GM12874 (cell line): ENCODE measurements around the gene MYOG.

Source experiments
- TF ChIP-seq, protein P1 (sequence below): IDR thresholded peaks from 2 replicates; pipeline ENCODE4 v1.5.1; 2011; ENCODE audit warnings: low read depth, mild to moderate bottlenecking, control low read depth, low read length, moderate library complexity; ENCODE audit not compliant: insufficient read depth

The MYOG gene

DNA sequence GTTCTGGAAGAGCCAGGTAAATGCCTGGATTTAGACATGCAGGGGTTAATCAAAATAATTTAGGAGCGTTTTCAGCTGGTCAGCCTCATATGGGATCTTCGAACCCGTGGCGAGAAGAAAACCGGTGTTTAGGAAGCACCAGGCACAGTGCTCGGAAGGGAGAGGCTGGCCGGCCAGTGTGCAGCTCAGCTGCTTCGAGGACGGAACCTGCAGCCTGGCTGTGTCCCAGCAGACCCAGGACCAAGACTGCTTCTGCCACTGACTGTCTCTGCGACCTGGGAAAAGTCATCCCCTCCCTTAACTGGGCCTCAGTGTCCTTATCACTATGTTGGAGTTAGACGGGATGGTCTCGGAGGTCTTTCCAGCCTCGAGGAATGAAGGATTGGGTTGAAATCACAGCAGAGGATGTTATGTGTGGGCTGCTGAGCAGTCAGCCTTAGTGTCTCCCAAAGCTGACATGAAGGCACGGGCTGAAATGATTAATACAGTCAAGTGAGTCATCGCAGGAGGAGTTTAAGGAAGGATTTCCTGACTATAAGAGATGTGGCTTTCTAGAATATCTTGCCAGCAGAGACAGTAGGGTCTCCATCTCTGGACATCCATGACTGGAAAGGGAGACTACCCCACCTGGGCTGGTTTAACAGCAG, 38.7 kb downstream of the MYOG start:
- TF ChIP-seq, protein P1, sequence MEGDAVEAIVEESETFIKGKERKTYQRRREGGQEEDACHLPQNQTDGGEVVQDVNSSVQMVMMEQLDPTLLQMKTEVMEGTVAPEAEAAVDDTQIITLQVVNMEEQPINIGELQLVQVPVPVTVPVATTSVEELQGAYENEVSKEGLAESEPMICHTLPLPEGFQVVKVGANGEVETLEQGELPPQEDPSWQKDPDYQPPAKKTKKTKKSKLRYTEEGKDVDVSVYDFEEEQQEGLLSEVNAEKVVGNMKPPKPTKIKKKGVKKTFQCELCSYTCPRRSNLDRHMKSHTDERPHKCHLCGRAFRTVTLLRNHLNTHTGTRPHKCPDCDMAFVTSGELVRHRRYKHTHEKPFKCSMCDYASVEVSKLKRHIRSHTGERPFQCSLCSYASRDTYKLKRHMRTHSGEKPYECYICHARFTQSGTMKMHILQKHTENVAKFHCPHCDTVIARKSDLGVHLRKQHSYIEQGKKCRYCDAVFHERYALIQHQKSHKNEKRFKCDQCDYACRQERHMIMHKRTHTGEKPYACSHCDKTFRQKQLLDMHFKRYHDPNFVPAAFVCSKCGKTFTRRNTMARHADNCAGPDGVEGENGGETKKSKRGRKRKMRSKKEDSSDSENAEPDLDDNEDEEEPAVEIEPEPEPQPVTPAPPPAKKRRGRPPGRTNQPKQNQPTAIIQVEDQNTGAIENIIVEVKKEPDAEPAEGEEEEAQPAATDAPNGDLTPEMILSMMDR = no peak

DNA sequence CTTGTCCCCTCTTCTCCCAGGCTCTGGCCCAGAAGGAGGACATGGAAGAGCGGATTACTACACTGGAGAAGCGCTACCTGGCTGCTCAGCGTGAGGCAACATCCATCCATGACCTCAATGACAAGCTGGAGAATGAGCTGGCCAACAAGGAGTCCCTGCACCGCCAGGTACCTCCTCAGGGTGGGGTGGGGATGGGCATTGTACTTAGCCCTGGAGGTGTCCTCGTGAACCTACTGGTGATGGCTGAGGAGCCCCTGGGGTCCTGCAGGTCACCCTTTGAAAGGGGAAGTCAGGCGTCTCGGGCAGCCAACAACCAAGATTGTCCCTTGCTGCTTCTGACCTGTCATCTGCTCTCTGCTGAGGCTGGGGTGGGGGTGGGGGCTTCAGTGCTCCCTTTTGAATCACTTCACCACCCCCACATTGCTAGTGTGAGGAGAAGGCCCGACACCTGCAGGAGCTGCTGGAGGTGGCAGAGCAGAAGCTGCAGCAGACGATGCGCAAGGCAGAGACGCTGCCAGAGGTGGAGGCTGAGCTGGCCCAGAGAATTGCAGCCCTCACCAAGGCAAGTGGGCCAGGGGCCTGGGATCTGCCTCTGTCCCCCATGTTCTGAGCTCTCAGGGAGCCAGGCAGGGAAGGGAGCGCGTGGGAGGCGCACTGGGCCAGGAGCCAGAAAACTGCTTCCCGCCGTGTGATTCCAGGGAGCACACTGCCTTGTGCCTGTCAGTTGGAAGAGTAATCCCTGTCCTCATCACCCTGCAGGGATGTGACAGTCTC, 39.8 kb downstream of the MYOG start:
- TF ChIP-seq, protein P1 = no peak

DNA sequence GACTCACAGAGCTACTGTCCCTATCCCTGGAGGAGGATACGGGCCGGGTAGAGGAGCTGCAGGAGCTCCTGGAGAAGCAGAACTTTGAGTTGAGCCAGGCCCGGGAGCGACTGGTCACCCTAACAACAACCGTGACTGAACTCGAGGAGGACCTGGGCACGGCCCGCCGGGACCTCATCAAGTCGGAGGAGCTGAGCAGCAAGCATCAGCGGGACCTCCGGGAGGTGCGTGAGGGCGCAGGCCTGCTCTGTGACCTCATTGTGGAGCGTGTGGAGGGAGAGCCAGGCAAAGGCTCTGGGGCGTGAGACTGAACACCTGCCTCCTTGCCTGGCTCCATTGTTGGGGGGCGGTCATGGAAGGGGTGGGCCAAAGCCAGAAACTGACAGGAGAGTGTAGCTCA, 40.5 kb downstream of the MYOG start:
- TF ChIP-seq, protein P1 = no peak

DNA sequence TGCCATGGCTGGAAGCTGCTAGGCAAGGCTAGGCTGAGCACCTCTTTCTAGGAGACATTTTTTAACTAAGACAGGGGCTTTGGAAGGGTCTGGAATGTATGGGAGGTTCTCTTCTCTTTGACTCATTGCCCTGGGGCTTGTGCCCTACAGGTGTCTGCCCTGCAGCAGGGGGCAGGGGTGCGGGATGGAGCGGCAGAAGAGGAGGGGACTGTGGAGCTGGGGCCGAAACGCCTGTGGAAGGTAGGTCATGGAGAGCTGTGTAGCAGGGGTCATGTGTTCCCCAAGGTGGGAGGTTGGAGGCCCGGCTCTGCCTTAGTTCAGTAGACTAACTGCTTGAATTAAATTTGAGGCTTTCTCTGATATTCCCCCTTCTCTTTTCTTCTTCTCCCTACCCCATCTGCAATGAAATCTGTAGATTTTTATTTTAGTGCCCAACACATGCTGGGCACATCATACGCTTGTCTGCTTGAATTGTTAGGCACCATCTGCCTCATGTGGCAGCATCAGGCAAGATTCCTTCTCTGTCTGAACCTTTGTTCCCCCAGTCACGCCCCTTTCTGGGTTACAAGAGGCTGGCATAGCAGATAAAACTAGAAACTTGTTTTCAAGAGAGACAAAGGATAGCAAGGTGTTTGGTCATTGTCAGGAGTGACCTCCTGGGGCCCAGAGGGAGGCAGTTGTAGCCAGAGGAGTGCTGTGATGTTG, 41.1 kb downstream of the MYOG start:
- TF ChIP-seq, protein P1 = no peak

DNA sequence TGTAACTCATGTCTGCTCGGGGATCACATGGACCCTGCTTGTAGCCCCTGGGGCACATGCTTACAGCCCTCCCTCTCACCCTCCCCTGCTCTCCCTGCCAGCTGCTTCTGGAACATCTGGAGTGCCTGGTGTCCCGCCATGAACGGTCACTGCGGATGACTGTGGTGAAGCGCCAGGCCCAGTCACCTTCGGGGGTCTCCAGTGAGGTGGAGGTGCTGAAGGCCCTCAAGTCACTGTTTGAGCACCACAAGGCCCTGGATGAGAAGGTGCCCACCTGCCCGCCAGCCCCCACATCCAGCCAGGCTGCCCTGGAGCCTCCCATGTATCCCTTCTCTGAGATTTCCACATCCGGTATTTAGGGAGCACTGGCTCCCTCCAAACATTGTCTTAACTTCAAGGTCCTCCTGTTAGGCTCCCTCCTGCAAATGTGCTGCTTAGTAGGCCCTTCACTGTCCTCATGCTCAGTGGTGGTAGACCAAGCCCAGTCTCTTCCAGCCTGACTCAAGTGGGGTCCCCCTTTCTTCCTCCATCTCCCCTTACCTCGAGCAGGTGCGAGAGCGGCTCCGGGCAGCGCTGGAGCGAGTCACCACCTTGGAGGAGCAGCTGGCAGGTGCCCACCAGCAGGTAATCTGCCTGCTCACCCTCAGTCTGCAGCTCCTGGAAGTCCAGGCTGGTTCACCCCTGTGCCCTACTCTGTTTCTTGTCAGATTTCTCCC, 41.8 kb downstream of the MYOG start:
- TF ChIP-seq, protein P1 = no peak

DNA sequence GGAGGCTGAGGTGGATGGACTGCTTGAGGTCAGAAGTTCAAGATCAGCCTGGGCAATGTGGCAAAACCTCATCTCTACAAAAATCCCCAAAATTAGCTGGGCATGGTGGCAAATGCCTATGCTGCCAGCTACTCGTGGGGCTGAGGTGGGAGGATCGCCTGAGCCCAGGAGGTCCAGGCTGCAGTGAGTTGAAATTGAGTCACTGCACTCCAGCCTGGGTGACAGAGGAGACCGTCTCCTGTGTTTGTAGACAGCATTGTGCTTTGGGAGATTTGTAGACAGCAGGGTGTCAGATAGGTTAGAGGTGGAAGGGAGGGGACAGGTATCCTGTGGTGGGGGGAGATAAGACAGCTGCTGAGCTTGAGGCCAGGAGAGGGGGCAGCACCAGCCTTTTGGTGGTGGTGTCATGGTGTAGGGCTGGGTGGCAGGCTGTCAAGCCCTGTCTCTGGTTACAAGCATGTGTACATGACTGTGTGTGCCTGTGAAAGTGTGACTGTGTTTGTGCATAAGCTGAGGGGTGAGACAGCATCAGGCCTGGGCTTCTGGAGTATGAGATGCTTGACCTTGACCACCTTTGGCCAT, 44.4 kb downstream of the MYOG start:
- TF ChIP-seq, protein P1 = no peak
